Hepatocyte (in vitro differentiated cells): ENCODE measurements around the gene ABCC3.

Experiments
- CTCF ChIP-seq: fragments of 200-600 bp; sonication (generic); IDR thresholded peaks from 2 replicates; pipeline ENCODE4 v1.5.1; 2016; ENCODE audit warnings: antibody characterized with exemption, mild to moderate bottlenecking; ENCODE audit not compliant: poor library complexity
- EZH2 ChIP-seq: fragments of 200-600 bp; sonication (generic); IDR thresholded peaks from 2 replicates; pipeline ENCODE4 v1.6.1; 2016; ENCODE audit warnings: antibody characterized with exemption, mild to moderate bottlenecking, borderline replicate concordance
- EZH2phosphoT487 ChIP-seq: fragments of 200-600 bp; sonication (generic); IDR thresholded peaks from one replicate; pipeline ENCODE4 v1.6.1; 2018; ENCODE audit warnings: antibody characterized with exemption, mild to moderate bottlenecking, low read depth, moderate library complexity; ENCODE audit not compliant: unreplicated experiment, severe bottlenecking

- TF ChIP-seq CTCF (no peak), EZH2 (no peak), EZH2phosphoT487 (no peak)
Observed at GRCh38 chr17:50593321-50593720, 41.4 kb upstream of the ABCC3 start.
